ENCODE measurements around the gene ATXN2.
"Not testable (repeated sequence)": the region's sequence is repeated elsewhere in the genome, so short reads cannot be mapped to it uniquely, and the experiment has no call there.

The ATXN2 gene

DNA sequence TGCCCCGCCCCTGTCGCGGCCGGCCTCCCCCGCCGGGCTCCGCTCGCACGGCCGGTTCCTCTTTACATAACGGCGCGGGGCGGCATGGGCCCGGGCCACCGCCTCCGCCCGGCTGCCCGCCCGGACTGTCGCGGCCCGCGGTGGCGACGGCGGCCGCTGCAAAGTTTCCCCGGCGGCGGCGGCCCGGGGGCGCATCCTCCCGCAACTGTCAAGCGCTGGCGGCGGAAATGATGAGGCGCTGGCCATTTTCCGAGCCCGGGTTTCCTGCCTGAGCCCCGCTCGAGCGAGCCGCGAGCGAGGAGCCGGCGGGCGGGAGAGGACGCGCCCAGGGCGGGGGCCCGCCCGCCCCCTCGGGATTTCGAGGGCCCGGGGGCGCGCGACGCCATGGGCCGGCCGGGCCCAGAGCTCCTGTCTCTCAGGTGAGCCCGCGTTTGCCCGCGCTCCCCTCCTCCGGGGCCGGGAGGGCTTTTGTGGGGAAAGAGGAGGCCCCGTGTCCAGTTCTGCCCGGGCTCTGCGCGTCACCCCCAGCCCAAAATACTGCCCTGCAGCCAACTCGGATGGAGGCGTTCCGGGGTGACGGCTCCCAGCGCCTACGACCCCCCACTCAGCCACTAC lies 193.1 kb downstream of the ATXN2 start, which contains the start of gene SH2B3:
TSS of gene SH2B3 (plus strand) at position 65 of the 615 bp plus-strand sequence. CDS start 12,223 bp downstream, outside the sequence.
- Histone ChIP-seq H3K27me3 (no peaks in the 10 kb centered on the region), H3K27ac (peak within 1 kb of the TSS; percentile 78 to 82), H3K4me1 (peaks cover 0 to 74% (median 61%) of the 10 kb centered on the region in 4 donors), H3K4me3 (peak within 1 kb of the TSS; percentile 93), H3K36me3 (no peaks in the 10 kb centered on the region), H3K9me3 (no peaks in the 10 kb centered on the region)
- DNase-seq, result no peak
- TF ChIP-seq, protein P1, sequence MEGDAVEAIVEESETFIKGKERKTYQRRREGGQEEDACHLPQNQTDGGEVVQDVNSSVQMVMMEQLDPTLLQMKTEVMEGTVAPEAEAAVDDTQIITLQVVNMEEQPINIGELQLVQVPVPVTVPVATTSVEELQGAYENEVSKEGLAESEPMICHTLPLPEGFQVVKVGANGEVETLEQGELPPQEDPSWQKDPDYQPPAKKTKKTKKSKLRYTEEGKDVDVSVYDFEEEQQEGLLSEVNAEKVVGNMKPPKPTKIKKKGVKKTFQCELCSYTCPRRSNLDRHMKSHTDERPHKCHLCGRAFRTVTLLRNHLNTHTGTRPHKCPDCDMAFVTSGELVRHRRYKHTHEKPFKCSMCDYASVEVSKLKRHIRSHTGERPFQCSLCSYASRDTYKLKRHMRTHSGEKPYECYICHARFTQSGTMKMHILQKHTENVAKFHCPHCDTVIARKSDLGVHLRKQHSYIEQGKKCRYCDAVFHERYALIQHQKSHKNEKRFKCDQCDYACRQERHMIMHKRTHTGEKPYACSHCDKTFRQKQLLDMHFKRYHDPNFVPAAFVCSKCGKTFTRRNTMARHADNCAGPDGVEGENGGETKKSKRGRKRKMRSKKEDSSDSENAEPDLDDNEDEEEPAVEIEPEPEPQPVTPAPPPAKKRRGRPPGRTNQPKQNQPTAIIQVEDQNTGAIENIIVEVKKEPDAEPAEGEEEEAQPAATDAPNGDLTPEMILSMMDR (IDR thresholded peaks at IDR 0.05), result no peak
- intact Hi-C loops (cut with DNase I; ENCODE audit: low total_unique reads), result no loop called here

DNA sequence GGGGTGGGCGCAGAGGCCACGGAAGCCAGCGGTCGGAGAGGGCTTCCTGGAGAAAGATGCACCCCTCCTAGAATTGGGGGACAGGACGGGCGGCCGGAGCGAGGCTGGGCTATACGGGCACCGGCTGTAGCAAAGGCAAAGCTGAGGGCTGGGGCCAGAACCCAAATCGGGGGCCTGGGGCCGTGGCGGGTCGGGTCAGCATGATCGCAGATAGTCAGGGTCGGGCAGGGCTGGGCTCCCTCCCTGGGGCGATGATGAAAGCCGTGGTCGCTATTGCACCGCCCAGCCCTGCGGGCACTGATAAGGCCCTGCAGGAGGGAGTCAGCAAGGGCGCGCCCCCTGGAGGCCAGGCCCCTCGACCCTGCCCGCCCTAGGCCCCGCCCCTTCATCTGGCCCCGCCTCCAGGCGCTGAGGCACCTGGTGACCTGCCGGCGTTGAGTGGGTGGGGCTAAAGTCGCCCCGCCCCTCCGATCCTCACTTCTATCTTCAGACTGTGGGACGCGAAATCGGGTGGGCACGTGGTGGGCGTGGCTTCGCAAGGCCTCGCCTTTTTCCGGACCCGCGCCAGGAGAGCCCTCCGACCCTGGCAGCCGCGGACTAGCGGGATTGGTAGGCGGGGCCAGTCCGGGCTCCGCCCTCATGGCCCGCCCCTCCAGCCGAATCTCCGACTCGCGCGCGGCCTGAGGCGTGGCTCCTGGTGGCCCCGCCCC lies 193.8 kb downstream of the ATXN2 start:
- H3K4me1 ChIP-seq, result peaks cover 0 to 68% (median 55%) of the 10 kb centered on the region in 4 donors
- peak overlapping the region; percentile 73 to 82 for H3K27ac ChIP-seq
- no peaks in the 10 kb centered on the region for H3K27me3 ChIP-seq
- intact Hi-C loops (cut with DNase I; ENCODE audit: low total_unique reads), result no loop called here
- H3K9me3 ChIP-seq, result no peaks in the 10 kb centered on the region
- TF ChIP-seq, protein P1 (IDR thresholded peaks at IDR 0.05), result peak; percentile 24 to 26
- peak overlapping the region; percentile 93 for H3K4me3 ChIP-seq
- peak; percentile 92 to 95 for DNase-seq
- H3K36me3 ChIP-seq, result no peaks in the 10 kb centered on the region

DNA sequence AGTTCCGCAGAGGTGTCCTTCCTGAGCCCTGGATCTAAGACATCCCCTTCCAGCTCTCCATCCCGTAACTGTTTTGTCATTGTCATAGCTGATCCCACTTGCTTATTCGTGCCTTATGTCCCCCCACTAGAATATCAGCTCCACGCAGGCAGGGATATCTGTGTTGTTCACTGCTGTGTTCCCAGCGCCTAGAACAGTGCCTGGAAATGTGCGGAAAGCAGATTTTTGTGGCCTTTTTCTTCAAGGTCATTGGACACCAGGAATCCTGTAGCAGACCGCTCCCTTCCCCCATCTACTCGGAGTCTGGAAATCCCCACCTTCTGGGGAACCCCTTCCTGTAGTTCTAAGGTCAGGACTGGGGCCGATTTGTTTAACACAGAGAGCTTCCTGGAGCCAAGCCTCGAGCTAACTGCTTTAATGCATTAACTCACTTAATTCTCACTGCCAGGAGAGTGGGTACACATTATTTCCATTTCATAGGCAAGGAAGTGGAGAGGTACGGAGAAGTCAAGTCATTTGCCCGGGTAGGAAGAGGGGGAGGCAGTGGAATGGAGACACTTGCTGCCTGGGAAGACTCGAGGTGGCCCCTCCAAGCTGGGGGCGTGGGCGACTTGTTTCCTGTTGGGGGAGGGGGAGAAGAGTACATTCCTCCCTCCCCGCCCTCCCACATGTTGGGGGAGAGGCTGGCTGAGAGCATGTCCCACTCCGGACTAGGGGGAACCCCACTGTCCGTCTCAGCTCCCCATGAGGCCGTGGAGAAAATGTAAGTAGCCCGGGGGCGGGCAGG lies 194.6 kb downstream of the ATXN2 start:
- Histone ChIP-seq H3K27ac (peak overlapping the region; percentile 73 to 82), H3K9me3 (no peaks in the 10 kb centered on the region), H3K4me3 (peak overlapping the region; percentile 93), H3K36me3 (no peaks in the 10 kb centered on the region), H3K27me3 (no peaks in the 10 kb centered on the region), H3K4me1 (peaks cover 0 to 60% (median 48%) of the 10 kb centered on the region in 4 donors)
- peak in 1 of 2 donors; percentile 73 for DNase-seq
- intact Hi-C loops (cut with DNase I; ENCODE audit: low total_unique reads), result no loop called here
- TF ChIP-seq, protein P1 (IDR thresholded peaks at IDR 0.05), result no peak

DNA sequence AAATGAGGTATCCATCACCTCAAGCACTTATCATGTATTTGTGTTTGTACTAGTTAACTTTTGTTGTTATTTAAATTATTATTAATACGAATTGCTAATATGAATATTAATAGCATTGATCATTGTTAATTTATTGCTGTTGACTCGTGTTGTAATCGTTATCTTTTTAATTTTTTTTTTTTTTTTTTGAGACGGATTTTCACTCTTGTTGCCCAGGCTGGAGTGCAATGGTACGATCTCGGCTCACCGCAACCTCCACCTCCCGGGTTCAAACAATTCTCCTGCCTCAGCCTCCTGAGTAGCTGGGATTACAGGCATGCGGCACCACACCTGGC lies 196.7 kb downstream of the ATXN2 start:
- H3K27ac ChIP-seq, result peak overlapping the region in 1 of 2 donors; percentile 73
- H3K36me3 ChIP-seq; H3K4me3 ChIP-seq; intact Hi-C loops (cut with DNase I; ENCODE audit: low total_unique reads); H3K27me3 ChIP-seq; H3K9me3 ChIP-seq; DNase-seq: not testable (repeated sequence)
- H3K4me1 ChIP-seq, result peaks cover 0 to 40% (median 33%) of the 10 kb centered on the region in 4 donors
